Activated CD8-positive, alpha-beta T cell treated with anti-CD3 and anti-CD28 coated beads for 36 hours (primary cell): ENCODE measurements around the gene PARP3. TPM values are rescaled to one million over a fixed set of nuclear protein-coding genes. Genes with fewer than 3 reads are reported as not detected.
"Not testable (repeated sequence)": the region's sequence is repeated elsewhere in the genome, so short reads cannot be mapped to it uniquely, and the experiment has no call there.

Experiments
- ATAC-seq: fragments of 200-7000 bp; cut with Tn5 transposase; one replicate; pipeline ENCODE4 v1.10.0; 2021; ENCODE audit warnings: mild to moderate bottlenecking, moderate library complexity
- CTCF ChIA-PET: fragments of 350-600 bp; sonication (Branson Sonifier 250); formaldehyde crosslinking; loops from one replicate; lab custom pipeline; 2021; ENCODE audit warnings: antibody characterized with exemption; lab: Charles Lee
- POLR2A ChIA-PET: fragments of 350-600 bp; sonication (Branson Sonifier 250); formaldehyde crosslinking; loops from one replicate; lab custom pipeline; 2021; ENCODE audit warnings: antibody characterized with exemption; lab: Charles Lee
- DNase-seq: peaks from one replicate; pipeline ENCODE4 v3.0.0-alpha.2; 2020
- H3K27ac Mint-ChIP-seq: one replicate; pipeline ENCODE4 v1.8.0; 2021; ENCODE audit warnings: mild to moderate bottlenecking, mixed read lengths
- H3K27me3 Mint-ChIP-seq: one replicate; pipeline ENCODE4 v1.8.0; 2021; ENCODE audit warnings: mixed read lengths
- H3K36me3 Mint-ChIP-seq: one replicate; pipeline ENCODE4 v1.8.0; 2021; ENCODE audit warnings: low read depth, mixed read lengths
- H3K4me1 Mint-ChIP-seq: one replicate; pipeline ENCODE4 v1.8.0; 2021; ENCODE audit warnings: low read depth, mixed read lengths
- H3K4me3 Mint-ChIP-seq: one replicate; pipeline ENCODE4 v1.8.0; 2021; ENCODE audit warnings: mild to moderate bottlenecking, moderate library complexity, mixed read lengths
- H3K9me3 Mint-ChIP-seq: one replicate; pipeline ENCODE4 v1.8.0; 2021; ENCODE audit warnings: mixed read lengths
- intact Hi-C: fragments of 100-400 bp; cut with micrococcal nuclease; formaldehyde crosslinking; loops from one replicate; pipeline ENCODE4 v1.10.0; 2022
- total RNA-seq, 2 experiments: library from RNA; stranded (reverse); gene quantifications; one replicate each; pipeline ENCODE4 v1.2.3, GENCODE V29; 2021
- TF ChIP-seq, protein P1 (sequence below): fragments of 200-600 bp; IDR thresholded peaks from one replicate; pipeline ENCODE4 v1.8.0; 2022; ENCODE audit warnings: antibody characterized with exemption, mild to moderate bottlenecking

The PARP3 gene
- total RNA-seq, 2 experiments from 2014 or later: 11.5 to 12.7 TPM

DNA sequence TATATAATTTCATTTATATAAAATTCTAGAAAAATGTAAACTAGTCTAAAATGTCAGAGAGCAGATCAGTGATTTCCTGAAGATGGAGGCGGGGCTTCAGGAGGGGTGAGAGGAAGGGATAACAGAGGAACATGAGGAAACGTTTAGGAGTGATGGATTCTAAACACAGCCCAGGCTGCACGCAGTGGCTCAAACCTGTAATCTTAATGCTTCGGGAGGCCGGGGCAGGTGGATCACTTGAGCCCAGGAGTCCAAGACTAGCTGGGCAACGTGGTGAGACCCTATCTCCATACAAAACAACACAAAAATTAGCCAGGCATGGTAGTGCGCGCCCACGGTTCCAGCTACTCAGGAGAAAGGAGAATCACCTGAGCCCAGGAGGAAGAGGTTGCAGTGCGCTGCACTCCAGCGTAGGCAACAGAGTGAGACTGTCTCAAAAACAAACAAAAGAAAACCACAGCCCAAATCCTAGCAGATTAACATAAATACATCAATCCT, 21.0 kb upstream of the PARP3 start:
- no peak for ATAC-seq
- no peak overlapping the region for H3K27ac Mint-ChIP-seq
- no peaks in the 10 kb centered on the region for H3K9me3 Mint-ChIP-seq
- TF ChIP-seq, protein P1, sequence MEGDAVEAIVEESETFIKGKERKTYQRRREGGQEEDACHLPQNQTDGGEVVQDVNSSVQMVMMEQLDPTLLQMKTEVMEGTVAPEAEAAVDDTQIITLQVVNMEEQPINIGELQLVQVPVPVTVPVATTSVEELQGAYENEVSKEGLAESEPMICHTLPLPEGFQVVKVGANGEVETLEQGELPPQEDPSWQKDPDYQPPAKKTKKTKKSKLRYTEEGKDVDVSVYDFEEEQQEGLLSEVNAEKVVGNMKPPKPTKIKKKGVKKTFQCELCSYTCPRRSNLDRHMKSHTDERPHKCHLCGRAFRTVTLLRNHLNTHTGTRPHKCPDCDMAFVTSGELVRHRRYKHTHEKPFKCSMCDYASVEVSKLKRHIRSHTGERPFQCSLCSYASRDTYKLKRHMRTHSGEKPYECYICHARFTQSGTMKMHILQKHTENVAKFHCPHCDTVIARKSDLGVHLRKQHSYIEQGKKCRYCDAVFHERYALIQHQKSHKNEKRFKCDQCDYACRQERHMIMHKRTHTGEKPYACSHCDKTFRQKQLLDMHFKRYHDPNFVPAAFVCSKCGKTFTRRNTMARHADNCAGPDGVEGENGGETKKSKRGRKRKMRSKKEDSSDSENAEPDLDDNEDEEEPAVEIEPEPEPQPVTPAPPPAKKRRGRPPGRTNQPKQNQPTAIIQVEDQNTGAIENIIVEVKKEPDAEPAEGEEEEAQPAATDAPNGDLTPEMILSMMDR: no peak
- intact Hi-C loops: no loop called here
- DNase-seq: no peak
- POLR2A ChIA-PET: no interaction called here
- no peaks in the 10 kb centered on the region for H3K36me3 Mint-ChIP-seq
- no peak overlapping the region for H3K4me3 Mint-ChIP-seq
- no peaks in the 10 kb centered on the region for H3K4me1 Mint-ChIP-seq
- peaks cover 3% of the 10 kb centered on the region for H3K27me3 Mint-ChIP-seq
- CTCF ChIA-PET: no interaction called here

DNA sequence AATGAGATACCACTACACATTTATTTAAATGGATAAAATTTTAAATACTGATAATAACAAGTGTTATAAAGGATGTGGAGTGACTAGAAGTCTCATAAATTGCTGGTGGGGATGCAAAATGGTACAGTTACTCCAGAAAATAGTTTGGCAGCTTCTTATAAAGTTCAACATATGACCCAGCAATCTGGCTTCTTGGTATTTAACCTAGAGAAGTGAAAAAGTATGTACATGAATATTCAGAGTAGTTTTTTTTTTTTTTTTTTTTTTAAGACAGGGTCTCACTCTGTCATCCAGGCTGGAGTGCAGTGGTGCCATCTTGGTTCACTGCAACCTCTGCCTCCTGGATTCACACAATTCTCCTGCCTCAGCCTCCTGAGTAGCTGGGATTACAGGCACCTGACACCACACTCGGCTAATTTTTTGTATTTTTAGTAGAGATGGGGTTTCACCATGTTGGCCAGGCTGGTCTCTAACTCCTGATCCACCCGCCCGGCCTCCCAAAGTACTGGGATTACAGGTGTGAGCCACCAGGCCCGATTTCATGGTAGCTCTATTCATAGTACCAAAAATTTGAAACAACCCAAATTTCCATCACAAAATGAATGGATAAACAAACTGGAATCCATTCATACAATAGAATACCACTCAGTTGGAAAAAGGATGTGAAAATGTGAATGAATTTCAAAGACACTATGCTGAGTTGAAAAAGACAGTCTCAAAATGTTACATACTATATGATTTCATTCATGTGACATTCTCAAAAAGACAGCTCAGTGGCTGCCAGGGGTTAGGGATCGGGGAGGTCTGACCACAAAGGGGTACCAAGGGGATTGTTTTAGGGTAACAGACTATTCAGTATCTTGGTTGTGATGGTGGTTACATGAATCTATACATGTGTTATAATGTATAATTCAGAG, 14.8 kb upstream of the PARP3 start:
- Mint-ChIP-seq H3K4me3 (no peak overlapping the region), H3K27me3 (no peaks in the 10 kb centered on the region), H3K27ac (no peak overlapping the region), H3K4me1 (no peaks in the 10 kb centered on the region), H3K9me3 (no peaks in the 10 kb centered on the region), H3K36me3 (peaks cover 6% of the 10 kb centered on the region)
- TF ChIP-seq, protein P1: no peak
- ATAC-seq: no peak
- intact Hi-C loops: no loop called here
- DNase-seq: no peak
- ChIA-PET POLR2A (no interaction called here), CTCF (no interaction called here)

DNA sequence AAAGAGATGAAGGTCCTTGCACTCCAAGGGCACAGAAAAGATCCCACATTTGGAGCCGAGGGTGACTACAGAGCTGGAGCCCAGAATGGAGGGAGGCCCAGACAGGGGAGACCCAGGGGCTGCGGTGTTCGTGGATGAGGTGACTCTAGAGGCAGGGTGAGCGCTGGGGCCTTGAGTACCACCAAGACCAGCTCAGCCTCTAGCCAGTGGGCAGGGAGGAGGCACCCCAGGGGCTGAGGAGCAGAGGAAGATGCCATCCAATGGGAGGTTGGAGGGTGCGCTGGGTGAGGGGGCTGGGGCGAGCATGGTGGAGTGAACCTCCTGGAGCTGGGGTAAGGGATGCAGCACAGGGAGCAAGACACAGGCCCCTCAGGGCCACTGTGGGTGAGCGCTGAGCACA, 13.7 kb upstream of the PARP3 start:
- Mint-ChIP-seq H3K36me3 (peaks cover 7% of the 10 kb centered on the region), H3K4me3 (no peak overlapping the region), H3K4me1 (no peaks in the 10 kb centered on the region), H3K27me3 (no peaks in the 10 kb centered on the region), H3K27ac (no peak overlapping the region), H3K9me3 (no peaks in the 10 kb centered on the region)
- intact Hi-C loops: no loop called here
- TF ChIP-seq, protein P1: no peak
- no peak for DNase-seq
- no peak for ATAC-seq
- ChIA-PET CTCF (no interaction called here), POLR2A (no interaction called here)

DNA sequence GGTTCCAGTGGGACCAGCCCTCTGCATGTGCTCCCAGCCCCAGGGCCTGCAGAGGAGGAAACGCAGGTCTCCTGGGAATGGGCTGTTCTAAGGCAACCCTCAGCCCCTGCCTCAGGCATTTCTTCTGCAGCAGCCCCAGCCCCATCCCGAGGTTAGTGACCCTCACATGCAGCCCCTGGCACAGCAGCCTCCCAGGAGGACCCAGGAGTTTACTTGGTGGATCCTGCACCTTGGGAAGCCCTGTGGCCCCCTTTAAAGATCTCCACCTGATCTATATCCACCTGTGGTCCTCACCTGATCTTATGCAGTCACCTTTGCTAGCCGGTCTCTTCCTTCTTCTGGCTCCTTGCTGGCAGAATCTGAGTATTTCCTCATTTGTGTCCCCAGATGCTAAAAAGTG, 13.2 kb upstream of the PARP3 start:
- H3K27me3 Mint-ChIP-seq, H3K27ac Mint-ChIP-seq, DNase-seq, CTCF ChIA-PET, intact Hi-C loops, H3K4me3 Mint-ChIP-seq, H3K9me3 Mint-ChIP-seq, H3K4me1 Mint-ChIP-seq, ATAC-seq: not testable (repeated sequence)
- H3K36me3 Mint-ChIP-seq: peaks cover 11% of the 10 kb centered on the region
- POLR2A ChIA-PET: interaction anchor here (0.8 kb wide), 1 partner anchor 36 kb away, joined by 3 read pairs; no protein-coding TSS in a partner anchor

DNA sequence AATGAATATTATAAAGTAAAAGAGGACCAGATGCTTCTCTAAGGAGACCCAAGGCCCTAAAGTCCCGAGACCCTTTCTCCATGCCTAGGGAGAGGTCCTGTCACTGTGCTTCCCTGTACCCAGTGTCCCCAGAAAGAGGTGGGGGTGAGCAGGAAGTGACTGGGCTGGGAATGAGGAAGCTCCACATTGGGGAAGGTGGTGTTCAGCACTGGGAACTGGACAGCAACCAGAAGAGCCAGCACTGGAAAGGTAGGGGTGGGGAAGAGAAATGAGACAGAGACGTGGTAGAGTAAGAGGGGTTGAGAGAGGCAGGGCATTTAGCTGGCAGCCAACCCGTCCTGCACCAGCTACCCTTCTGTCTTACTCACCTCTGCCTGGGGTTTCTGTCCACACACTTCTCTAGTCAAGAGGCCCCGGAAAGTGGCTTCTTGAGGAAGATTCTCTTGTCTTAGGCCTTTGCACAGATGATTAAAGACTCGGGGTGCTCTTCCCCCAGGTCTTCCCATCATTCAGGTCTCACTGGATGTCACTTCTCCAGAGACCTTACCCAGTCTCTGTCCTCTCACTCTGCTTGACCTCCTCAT, 12.7 kb upstream of the PARP3 start:
- DNase-seq (no peak), ATAC-seq (no peak)
- ChIA-PET CTCF (no interaction called here), POLR2A (interaction anchor here (0.8 kb wide), 1 partner anchor 36 kb away, joined by 3 read pairs; no protein-coding TSS in a partner anchor)
- no peaks in the 10 kb centered on the region for H3K27me3 Mint-ChIP-seq
- peaks cover 16% of the 10 kb centered on the region for H3K36me3 Mint-ChIP-seq
- intact Hi-C loops: no loop called here
- H3K27ac Mint-ChIP-seq: no peak overlapping the region
- H3K4me1 Mint-ChIP-seq: no peaks in the 10 kb centered on the region
- no peak overlapping the region for H3K4me3 Mint-ChIP-seq
- H3K9me3 Mint-ChIP-seq: no peaks in the 10 kb centered on the region
- TF ChIP-seq, protein P1: no peak
